Measurements from ENCODE around the gene SMAD3.

Gene SMAD3

GRCh38 chr15:67163180-67163579, 97.8 kb downstream of the SMAD3 start:
- DNase-seq (ENCODE audit: low read depth in 2 of 2) = no peak

GRCh38 chr15:67164401-67164791, 99.0 kb downstream of the SMAD3 start:
- DNase-seq (ENCODE audit: low read depth in 2 of 2) = no peak

GRCh38 chr15:67164811-67165253, 99.4 kb downstream of the SMAD3 start:
- no peak for DNase-seq (ENCODE audit: low read depth in 2 of 2)

- DNase-seq (ENCODE audit: low read depth in 2 of 2) = no peak
Observed at GRCh38 chr15:67165254-67166253, 100.2 kb downstream of the SMAD3 start.

- DNase-seq (ENCODE audit: low read depth in 2 of 2) = no peak
Observed at GRCh38 chr15:67166280-67167009, 101.0 kb downstream of the SMAD3 start.

- no peak for DNase-seq (ENCODE audit: low read depth in 2 of 2)
Observed at GRCh38 chr15:67167091-67167490, 101.7 kb downstream of the SMAD3 start.

GRCh38 chr15:67168694-67169093, 103.3 kb downstream of the SMAD3 start:
- DNase-seq (ENCODE audit: low read depth in 2 of 2) = no peak

- no peak for DNase-seq (ENCODE audit: low read depth in 2 of 2)
Observed at GRCh38 chr15:67170143-67170925, 104.9 kb downstream of the SMAD3 start.

GRCh38 chr15:67171471-67171870, 106.1 kb downstream of the SMAD3 start:
- DNase-seq (ENCODE audit: low read depth in 2 of 2) = no peak

- DNase-seq (ENCODE audit: low read depth in 2 of 2) = no peak
Observed at GRCh38 chr15:67172172-67172571, 106.8 kb downstream of the SMAD3 start.

GRCh38 chr15:67173005-67173404, 107.6 kb downstream of the SMAD3 start:
- DNase-seq (ENCODE audit: low read depth in 2 of 2) = no peak

GRCh38 chr15:67173786-67174185, 108.4 kb downstream of the SMAD3 start:
- no peak for DNase-seq (ENCODE audit: low read depth in 2 of 2)

- DNase-seq (ENCODE audit: low read depth in 2 of 2) = no peak
Observed at GRCh38 chr15:67174446-67174845, 109.0 kb downstream of the SMAD3 start.

- no peak for DNase-seq (ENCODE audit: low read depth in 2 of 2)
Observed at GRCh38 chr15:67174864-67175573, 109.6 kb downstream of the SMAD3 start.

- no peak for DNase-seq (ENCODE audit: low read depth in 2 of 2)
Observed at GRCh38 chr15:67175643-67176071, 110.3 kb downstream of the SMAD3 start.

GRCh38 chr15:67176195-67176971, 111.0 kb downstream of the SMAD3 start:
- DNase-seq (ENCODE audit: low read depth in 2 of 2) = no peak

- no peak for DNase-seq (ENCODE audit: low read depth in 2 of 2)
Observed at GRCh38 chr15:67177752-67178151, 112.3 kb downstream of the SMAD3 start.

- no peak for DNase-seq (ENCODE audit: low read depth in 2 of 2)
Observed at GRCh38 chr15:67178569-67179210, 113.3 kb downstream of the SMAD3 start.

GRCh38 chr15:67179411-67179995, 114.1 kb downstream of the SMAD3 start:
- no peak for DNase-seq (ENCODE audit: low read depth in 2 of 2)

GRCh38 chr15:67180035-67180434, 114.6 kb downstream of the SMAD3 start:
- no peak for DNase-seq (ENCODE audit: low read depth in 2 of 2)
